HT-29 (cell line): ENCODE results near the gene PSMA5. TPM values are rescaled to one million over a fixed set of nuclear protein-coding genes. Genes with fewer than 3 reads are reported as not detected.
"Not testable (repeated sequence)": the region's sequence is repeated elsewhere in the genome, so short reads cannot be mapped to it uniquely, and the experiment has no call there.

Experiments
- DNase-seq: peaks from one replicate; pipeline ENCODE4 v3.0.0-alpha.2; 2015; ENCODE audit warnings: low spot score
- total RNA-seq: library from RNA; depleted of rRNA; stranded (reverse); fragments of >200 nt; shearing (Covaris generic); gene quantifications from 2 replicates; pipeline ENCODE4 v1.2.3, GENCODE V29; 2014

The PSMA5 gene
- total RNA-seq, 1 experiment from 2014 or later: 80.9 TPM

DNA sequence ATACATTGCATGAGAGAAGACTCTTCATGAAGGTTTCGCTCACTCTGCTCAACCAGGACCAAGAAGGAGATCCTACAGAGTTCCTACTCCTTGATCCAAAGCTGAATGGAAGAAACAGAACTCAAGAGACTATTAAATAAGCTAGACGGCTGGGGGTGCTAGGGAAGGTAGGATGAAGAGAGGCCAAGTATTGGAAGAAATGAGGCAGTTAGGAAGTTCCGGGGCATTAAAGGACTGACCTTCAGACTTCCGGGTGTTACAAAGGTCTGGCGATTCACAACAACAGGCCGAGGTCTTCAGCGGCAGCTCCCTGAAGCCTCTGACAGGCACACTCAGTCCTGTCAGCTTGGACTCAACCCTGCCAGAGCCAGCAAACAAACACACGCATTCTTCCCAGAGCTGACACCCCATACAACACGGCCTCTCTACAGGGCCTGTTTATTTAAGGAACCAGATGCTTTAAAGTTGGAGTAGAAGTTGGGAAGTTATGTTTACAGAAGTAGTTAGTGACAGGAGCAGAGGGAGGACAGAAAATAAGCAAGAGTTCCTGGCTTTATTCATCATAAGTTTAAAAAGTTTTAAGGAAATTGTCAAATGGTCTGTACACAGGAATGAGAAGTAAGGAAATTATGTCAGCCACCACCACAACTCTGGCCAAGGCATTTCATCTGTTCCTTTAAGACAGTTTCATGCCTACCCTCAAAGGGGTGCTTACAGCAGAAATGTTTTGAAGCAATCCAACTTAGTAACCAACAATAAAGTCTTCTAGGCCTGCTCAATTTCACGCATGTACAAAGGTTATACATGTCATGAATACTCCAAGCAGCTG lies 33.2 kb downstream of the PSMA5 start:
- peak; percentile 77 for DNase-seq

GRCh38 chr1:109392037-109392787 lies 34.0 kb downstream of the PSMA5 start:
- no peak for DNase-seq

GRCh38 chr1:109391626-109392025 lies 34.6 kb downstream of the PSMA5 start:
- DNase-seq: no peak

DNA sequence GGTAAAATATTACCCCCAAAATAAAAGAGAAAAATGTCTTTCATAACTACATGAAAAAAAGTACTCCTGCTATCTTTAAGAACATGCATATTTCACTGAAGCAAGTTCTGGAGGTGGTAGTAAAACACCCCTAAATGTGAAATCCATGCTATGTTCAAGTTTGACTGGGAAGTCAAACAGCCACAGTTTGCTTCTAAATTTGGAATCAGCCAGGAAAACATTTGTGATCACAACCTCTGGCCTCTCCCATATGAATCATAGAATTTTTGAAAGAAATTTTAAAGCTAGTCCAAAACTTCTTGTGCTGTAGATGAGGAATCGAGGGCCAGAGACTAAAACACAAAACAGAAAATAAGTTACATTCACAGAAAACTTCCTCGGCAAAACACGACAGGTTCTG lies 35.1 kb downstream of the PSMA5 start:
- no peak for DNase-seq

GRCh38 chr1:109389638-109390341 lies 36.5 kb downstream of the PSMA5 start:
- no peak for DNase-seq

DNA sequence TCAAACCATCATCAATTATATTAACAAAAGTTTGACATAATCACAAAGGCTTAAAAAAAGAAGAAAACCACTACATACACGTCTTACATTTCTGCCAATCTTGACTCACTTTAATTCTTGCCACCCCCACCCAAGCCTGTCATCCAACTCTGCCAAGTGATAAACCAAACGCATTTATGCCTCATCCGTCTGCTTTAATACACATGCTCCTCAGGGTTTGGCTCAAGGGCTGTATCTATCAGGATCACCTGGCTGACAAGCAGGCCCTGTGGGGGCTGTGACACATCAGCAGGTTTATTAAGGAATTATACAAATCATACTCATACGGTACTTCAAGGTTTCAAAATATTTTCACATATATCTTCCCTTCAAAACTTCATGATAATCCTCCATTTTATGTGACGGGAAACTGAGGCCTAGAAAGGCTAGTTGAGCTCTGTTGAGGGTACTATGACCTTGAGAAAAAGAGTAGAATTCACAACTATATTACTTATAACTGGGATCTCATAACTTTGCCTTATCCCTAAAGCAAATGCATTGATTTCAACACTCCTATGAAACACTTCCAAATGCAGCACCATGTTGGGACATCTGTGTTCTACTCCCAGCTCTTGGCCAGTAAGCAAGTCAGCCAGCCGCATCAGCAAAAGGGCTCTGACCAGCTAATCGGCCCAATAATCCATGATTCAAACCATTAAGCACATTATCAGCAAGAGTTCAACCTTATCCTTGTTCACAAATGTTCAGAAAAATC lies 37.2 kb downstream of the PSMA5 start:
- no peak for DNase-seq

GRCh38 chr1:109388208-109388711 lies 38.0 kb downstream of the PSMA5 start:
- DNase-seq: no peak

- no peak for DNase-seq
Measured at GRCh38 chr1:109386054-109386717, 40.1 kb downstream of the PSMA5 start.

GRCh38 chr1:109385417-109385816 lies 40.8 kb downstream of the PSMA5 start:
- no peak for DNase-seq

GRCh38 chr1:109383854-109384253 lies 42.4 kb downstream of the PSMA5 start:
- DNase-seq: no peak

- DNase-seq: no peak
Measured at GRCh38 chr1:109383087-109383779, 43.0 kb downstream of the PSMA5 start.

DNA sequence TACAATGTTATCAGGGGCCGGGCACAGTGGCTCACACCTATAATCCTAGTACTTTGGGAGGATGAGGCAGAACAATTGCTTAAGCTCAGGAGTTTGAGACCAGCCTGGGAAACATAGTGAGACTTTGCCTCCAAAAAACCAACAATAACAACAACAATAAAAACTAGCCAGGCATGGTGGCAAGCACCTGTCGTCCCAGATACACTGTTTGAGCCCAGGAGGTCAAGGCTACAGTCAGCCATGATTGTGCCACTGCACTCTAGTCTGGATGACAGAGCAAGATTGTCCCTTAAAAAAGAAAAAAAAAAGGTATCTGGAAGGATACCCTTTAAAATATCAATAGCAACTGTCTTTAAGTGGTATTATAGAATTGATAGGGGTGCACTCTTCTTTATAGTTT lies 44.7 kb downstream of the PSMA5 start:
- DNase-seq: no peak

- DNase-seq: no peak
Measured at GRCh38 chr1:109379907-109380306, 46.3 kb downstream of the PSMA5 start.

GRCh38 chr1:109379422-109379821 lies 46.8 kb downstream of the PSMA5 start:
- DNase-seq: no peak

DNA sequence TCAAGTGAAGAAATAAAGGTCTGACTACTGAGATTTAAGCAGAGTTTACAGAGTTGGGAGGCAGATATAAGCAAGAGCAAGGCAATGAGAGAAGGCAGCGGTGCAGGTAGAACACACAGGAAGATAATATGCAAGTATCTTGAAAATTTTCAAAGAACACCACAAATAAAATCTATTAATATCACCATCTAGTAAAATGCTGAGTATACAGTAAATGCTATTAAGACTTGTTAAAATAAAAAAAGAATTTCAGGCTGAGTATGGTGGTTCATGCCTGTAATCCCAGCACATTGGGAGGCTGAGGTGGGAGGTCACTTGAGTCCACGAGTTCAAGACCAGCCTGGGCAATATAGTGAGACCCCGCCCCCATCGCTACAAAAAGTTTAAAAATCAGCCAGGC lies 48.5 kb downstream of the PSMA5 start:
- no peak for DNase-seq

DNA sequence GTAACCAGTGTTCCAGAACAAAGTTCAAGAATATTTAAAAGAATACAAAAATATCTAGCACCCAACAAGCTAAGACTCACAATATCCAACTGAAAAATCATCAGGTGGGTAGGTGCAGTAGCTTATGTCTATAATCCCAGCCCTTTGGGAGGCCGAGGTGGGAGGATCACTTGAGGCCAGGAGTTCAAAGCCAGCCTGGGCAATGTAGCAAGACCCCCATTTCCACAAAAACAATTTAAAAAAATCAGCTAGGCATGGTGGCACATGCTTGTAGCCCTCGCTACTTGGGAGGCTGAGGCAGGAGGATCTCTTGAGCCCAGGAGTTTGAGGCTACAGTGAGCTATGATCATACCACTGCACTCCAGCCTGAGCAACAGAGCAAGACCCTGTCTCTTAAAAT lies 52.6 kb downstream of the PSMA5 start:
- not testable (repeated sequence) for DNase-seq

- DNase-seq: no peak
Measured at GRCh38 chr1:109373126-109373525, 53.1 kb downstream of the PSMA5 start.

DNA sequence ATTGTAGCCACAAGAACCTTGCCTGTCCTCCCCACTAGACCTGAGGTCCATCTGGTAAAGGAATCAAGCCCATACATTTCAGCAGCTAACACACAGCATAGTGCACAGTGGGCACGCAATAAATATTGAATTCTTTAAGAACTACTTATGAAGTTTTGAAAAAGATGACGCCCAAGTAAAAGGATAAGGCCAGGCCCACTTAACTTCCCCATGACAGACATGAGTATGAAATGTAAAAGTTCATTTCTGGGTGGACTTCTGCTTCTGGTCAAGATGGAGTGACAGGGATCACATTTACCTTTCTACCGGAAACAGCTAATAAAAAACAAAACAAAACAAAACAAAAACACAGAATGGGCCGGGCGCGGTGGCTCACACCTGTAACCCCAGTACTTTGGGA lies 54.0 kb downstream of the PSMA5 start:
- DNase-seq: no peak

DNA sequence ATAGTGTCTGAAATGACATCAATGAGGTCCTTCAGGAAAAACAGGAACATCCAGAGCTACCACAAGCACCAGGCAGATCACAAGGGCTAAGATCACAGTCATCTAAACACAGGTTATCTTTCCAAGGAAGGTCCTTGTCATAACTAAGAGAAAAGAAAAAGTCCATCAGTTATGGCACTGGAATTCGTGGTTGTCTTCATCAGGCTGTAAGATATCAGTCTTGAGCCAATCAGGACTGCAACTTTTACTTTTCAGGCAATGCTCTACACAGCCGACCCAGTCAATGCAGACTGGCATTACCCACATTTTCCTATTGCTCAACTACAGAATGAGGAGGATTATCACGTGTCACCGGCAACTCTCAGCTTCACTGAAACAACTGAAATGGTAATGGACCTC lies 54.9 kb downstream of the PSMA5 start:
- DNase-seq: no peak

GRCh38 chr1:109370712-109371340 lies 55.4 kb downstream of the PSMA5 start:
- no peak for DNase-seq
